Aorta (tissue), 5 donors: ENCODE results near the gene BAHD1. TPM values are rescaled to one million over a fixed set of nuclear protein-coding genes. Genes with fewer than 3 reads are reported as not detected.

ENCODE experiments used
- ATAC-seq: fragments of 200-7000 bp; cut with Tn5 transposase; one replicate; pipeline ENCODE4 v1.9.1; 2022; ENCODE audit warnings: moderate library complexity; ENCODE audit not compliant: low FRiP score
- DNase-seq, 2 donors: peaks; one replicate each; pipeline ENCODE4 v3.0.0-alpha.2; 2020
- H3K27ac ChIP-seq, 2 donors: one replicate each; pipeline ENCODE4 v1.5.1; 2013; ENCODE audit warnings: low read length in 2 of 2, mild to moderate bottlenecking in 2 of 2, moderate library complexity in 2 of 2, control low read depth in 1 of 2, inconsistent platforms in 1 of 2, low read depth in 1 of 2
- H3K27me3 ChIP-seq, 2 donors: one replicate each; pipeline ENCODE4 v1.6.1; 2013; ENCODE audit warnings: control low read depth in 1 of 2, low read length in 1 of 2, mild to moderate bottlenecking in 1 of 2, moderate library complexity in 1 of 2; ENCODE audit not compliant: insufficient read depth in 2 of 2, control insufficient read depth in 1 of 2
- H3K36me3 ChIP-seq, 2 donors: one replicate each; pipeline ENCODE4 v1.6.1; 2013; ENCODE audit warnings: control low read depth in 1 of 2, low read length in 1 of 2, mild to moderate bottlenecking in 1 of 2; ENCODE audit not compliant: insufficient read depth in 2 of 2, control insufficient read depth in 1 of 2
- H3K4me1 ChIP-seq, 2 donors: one replicate each; pipeline ENCODE4 v1.6.1; 2013; ENCODE audit warnings: low read length in 2 of 2, control low read depth in 1 of 2, mild to moderate bottlenecking in 1 of 2, moderate library complexity in 1 of 2; ENCODE audit not compliant: insufficient read depth in 2 of 2, control insufficient read depth in 1 of 2
- H3K4me3 ChIP-seq, 2 donors: one replicate each; pipeline ENCODE4 v1.5.1; 2013; ENCODE audit warnings: low read length in 2 of 2, control low read depth in 1 of 2, mild to moderate bottlenecking in 1 of 2
- H3K9me3 ChIP-seq: one replicate; pipeline ENCODE4 v1.6.1; 2013; ENCODE audit warnings: mild to moderate bottlenecking, low read length; ENCODE audit not compliant: control insufficient read depth
- WGBS, 2 donors: extraction: QIAGEN DNeasy Blood & Tissue Kit; methylation state at CpG; one replicate each; pipeline ENCODE4 v1.1.7; 2013; 5-methylcytosine and 5-hydroxymethylcytosine counted together
- intact Hi-C, 2 donors: fragments of 100-400 bp; cut with DNase I; formaldehyde crosslinking; loops; one replicate each; pipeline versions ENCODE4 v1.14.2 to v1.15.0; 2022
- polyA plus RNA-seq, 2 donors: library from polyadenylated mRNA; stranded (reverse); fragments of 200-250 nt; gene quantifications; one replicate each; pipeline ENCODE4 v1.2.3, GENCODE V29; 2013
- total RNA-seq, 2 donors: library from RNA; stranded (reverse); fragmentation: NEBNext Ultra II Directional; extraction: Animal tissue kit (Norgen Biotek cat#: 25700); gene quantifications; one replicate each; pipeline ENCODE4 v1.2.1, GENCODE V29; 2021
- donor health status: healthy with polysubstance abuse.
- donor health status: Bipolar disorder and iron deficiency.
- donor health status: DM: no; HTN: no; CAD: no.
- donor health status: DM: no; HTN: no; CAD: no.
- donor health status: DM: yes; HTN: yes; CAD: no.

The BAHD1 gene
- total and polyA plus RNA-seq, 4 donors: 4.8 to 21.2 (median 13.5) TPM

DNA sequence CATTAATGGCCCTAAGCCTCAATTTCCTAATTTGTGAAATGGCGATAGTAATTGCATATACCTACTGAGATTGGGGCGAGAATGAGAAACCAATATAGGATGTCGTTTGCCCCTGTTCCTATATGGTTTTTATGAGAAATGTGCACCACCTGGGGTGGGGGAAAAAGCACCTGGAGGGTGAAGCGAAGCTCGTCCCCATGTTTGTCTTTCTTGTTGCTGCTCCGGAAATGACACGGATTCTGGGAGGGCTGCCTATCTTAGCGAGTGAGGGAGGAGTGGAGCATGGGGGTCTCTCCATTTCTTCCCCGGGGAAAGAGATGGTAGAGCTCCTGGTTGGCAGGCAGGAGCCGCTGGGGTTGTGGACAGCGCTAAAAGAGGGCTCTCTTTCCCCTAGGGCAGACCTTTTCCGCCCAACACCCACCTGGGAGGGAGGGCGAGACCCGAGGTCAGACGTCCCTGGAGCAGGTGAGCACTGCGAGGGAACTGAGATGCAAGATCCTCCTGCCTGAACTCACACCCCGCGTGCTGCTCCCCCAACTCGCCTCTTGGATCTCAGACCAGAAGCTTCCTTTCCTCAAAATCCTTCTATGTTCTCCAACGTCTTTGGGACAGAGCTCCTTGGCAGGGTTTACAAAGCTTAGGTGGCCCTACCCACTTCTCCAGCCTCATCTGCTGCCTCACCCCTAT lies 5.6 kb upstream of the BAHD1 start:
- Histone ChIP-seq H3K27ac (no peak overlapping the region), H3K4me3 (no peak overlapping the region), H3K4me1 (no peaks in the 10 kb centered on the region), H3K36me3 (no peaks in the 10 kb centered on the region), H3K27me3 (no peaks in the 10 kb centered on the region), H3K9me3 (no peaks in the 10 kb centered on the region)
- ATAC-seq: no peak
- DNase-seq: no peak
- WGBS, 2 donors: 68 to 69% methylated on average over 20 of the region's 20 CpGs
- intact Hi-C loops: no loop called here

DNA sequence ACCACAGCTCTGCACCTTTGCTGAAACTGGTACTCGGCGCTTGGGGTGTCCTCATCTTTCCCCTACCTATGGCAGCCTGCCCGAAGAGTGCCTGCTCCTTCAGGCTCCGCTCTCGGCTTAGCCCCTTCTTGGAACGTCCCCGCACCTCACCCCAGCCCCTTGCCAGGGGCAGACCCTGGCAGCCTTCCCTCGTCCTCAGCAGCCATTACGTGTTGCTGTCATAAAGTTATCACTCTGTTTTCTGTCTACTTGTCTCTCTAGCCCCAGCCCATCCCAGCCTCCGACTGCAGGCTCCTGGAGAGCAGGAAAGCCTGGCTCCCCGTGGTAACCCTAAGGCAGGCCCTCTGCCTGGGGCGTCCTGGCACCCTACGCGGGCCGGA lies 5.1 kb upstream of the BAHD1 start:
- Histone ChIP-seq H3K4me3 (no peak overlapping the region), H3K9me3 (no peaks in the 10 kb centered on the region), H3K27ac (no peak overlapping the region), H3K4me1 (no peaks in the 10 kb centered on the region), H3K27me3 (no peaks in the 10 kb centered on the region), H3K36me3 (no peaks in the 10 kb centered on the region)
- 9% methylated on average over 15 of the region's 15 CpGs for WGBS, 2 donors
- intact Hi-C loops: no loop called here
- no peak for DNase-seq
- no peak for ATAC-seq

DNA sequence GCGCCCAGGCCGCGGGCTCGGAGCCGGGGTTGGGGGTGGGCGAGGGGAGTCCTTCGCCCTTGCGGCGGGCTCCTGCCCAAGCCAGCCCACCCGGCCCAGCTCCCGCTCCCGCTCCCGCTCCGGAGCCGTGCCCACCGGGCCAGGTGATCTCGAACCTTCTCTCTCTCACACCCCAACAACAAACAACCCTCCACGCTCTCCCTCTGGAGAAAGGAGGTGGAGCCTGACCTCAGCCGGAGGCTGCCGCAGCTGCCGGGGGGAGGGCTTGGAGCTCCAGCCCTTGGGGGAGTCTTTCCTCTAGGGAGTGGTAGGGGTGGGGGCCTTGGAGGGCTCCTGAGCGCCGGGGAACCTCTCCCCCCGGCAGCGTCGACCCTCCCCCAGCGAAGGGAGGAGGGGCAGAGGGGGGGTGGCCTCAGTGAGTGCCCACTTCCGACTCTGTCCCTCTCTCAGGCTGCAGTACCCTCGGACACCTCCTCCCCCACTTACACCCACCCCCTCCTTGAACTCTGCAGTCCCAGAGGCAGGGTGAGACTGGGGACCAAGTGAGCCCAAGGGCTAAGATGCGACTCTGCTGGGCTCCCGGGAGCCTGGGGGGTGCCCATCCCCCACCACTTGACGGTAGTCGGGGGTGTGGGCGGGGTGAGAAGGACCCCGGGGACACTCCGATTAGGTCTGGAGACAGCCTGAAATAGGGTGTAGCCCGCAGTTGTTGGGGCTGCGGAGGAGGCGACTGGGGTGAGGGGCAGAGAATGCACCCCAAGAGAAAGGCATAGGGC lies 4.4 kb upstream of the BAHD1 start:
- intact Hi-C loops: no loop called here
- DNase-seq: no peak
- H3K9me3 ChIP-seq: no peaks in the 10 kb centered on the region
- H3K27ac ChIP-seq: no peak overlapping the region
- no peaks in the 10 kb centered on the region for H3K36me3 ChIP-seq
- WGBS, 2 donors: 0 to 3% methylated on average over 26 to 39 of the region's 39 CpGs
- no peaks in the 10 kb centered on the region for H3K27me3 ChIP-seq
- ATAC-seq: no peak
- H3K4me1 ChIP-seq: no peaks in the 10 kb centered on the region
- peak overlapping the region in 1 of 2 donors; percentile 8 for H3K4me3 ChIP-seq

DNA sequence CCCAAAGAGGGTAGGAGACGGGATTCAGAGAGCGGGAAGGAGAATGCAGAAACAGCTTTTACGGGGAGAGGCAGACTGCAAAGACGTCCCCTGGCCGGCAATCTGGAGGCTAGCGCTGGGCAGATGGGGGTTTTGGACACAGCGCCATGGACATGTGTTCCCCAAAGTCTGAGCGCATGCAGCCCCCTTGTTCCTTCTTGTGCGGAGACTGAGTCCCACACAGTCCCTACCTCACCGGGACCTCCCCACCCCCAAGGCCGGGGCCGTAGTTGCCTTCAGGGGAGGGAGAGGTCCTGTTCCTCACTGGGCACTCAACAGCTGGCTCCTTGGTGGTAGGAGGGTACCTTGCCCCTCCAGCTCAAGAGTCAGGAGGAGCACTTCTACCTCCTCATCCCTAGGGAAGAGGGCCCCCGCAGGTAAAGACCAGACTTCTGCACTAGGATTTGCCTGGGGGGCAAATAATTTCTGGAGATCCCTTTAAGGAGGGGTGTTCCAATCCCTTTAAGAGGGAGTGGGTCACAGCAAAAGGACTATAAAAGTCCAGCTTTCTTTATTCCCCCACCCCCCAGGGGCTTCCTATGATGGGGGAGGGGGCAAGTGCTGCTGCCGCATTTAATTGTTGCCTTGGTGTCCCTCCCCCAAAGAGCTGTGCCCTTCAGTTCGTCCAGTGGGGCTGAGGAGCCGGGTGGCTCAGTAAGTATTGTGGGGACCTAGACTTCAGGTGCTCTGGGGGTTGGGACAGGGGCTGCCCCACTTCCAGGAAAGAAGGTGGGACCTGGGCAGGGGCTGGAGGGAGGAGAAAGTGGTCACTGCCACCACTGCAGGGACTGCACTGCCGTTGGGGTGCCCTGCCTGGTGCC lies 3.6 kb upstream of the BAHD1 start:
- no peaks in the 10 kb centered on the region for H3K4me1 ChIP-seq
- no peak overlapping the region for H3K27ac ChIP-seq
- H3K9me3 ChIP-seq: no peaks in the 10 kb centered on the region
- H3K27me3 ChIP-seq: no peaks in the 10 kb centered on the region
- ATAC-seq (no peak), DNase-seq (no peak)
- H3K4me3 ChIP-seq: no peak overlapping the region
- no peaks in the 10 kb centered on the region for H3K36me3 ChIP-seq
- WGBS, 2 donors: 11 to 14% methylated on average over 17 of the region's 17 CpGs
- intact Hi-C loops: no loop called here

DNA sequence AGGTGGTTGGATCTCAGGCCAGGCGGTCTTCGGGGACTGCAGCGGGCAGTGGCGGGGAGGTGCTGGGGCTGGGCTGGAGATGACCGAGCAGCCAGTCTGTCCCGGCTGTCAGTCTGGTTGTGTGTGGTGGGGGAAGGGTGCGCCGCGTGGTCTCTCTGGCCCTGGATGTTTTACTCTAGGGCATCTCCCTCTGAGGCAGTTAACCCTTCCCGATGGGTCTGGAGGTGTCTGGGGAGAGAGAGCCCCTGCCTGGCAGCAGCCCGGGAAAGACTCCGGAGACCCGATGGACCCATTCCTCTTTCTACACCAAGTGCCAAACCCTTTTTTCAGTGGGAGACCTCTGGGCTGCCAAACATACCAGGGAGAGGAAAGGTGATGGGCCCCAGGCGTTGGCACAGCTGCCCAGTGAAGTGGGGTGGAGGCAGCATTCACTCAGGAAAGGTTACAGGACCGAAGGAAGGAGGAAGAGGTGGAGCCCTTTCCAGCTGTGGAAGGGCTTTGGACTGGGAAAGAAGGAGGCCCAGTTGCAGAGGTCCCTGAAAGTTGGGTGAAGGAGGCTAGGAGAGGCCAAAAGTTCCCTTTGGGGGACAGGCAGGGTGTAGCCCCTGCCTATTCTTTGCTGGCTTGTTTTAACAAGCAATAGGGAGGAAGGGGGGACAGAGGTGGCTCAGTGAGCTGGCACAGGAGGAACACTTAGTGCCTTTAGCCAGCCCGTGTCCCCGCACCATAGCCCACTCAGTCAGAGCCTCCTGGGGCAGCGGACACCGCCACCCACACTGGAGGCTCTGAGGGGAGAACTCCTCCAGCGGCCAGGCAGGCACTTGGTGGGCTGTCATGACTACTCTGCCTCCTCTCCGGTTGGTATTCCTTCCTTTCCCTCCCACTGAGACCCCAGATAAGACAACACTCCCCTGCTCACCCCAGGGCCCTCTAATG lies 2.7 kb upstream of the BAHD1 start:
- no peak for DNase-seq
- 66 to 72% methylated on average over 18 to 21 of the region's 21 CpGs for WGBS, 2 donors
- no peak for ATAC-seq
- H3K9me3 ChIP-seq: no peaks in the 10 kb centered on the region
- H3K27me3 ChIP-seq: no peaks in the 10 kb centered on the region
- no peaks in the 10 kb centered on the region for H3K36me3 ChIP-seq
- H3K27ac ChIP-seq: no peak overlapping the region
- no peaks in the 10 kb centered on the region for H3K4me1 ChIP-seq
- intact Hi-C loops: no loop called here
- no peak overlapping the region for H3K4me3 ChIP-seq

DNA sequence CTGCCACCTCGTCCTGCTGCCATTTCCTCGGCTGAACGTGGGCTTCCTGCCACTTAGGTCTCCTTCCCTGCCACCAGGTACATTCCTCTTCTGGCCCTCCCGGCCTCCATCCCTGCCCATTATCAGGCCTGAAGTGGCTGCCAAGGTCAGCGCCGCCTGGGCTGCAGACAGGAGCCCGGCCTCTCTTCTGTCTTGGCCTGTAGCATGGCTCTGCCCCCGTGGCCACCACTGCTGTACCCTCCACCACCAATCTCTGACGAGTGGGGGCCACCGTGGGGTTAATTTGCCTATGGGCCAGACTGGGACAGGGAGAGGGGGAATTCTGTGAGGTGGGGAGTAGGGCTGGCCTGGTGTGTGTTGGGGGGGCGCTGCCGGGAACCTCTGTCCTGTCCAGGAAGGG lies 2.0 kb upstream of the BAHD1 start:
- Histone ChIP-seq H3K4me3 (no peak overlapping the region), H3K36me3 (no peaks in the 10 kb centered on the region), H3K27me3 (no peaks in the 10 kb centered on the region), H3K4me1 (no peaks in the 10 kb centered on the region), H3K9me3 (no peaks in the 10 kb centered on the region), H3K27ac (no peak overlapping the region)
- 75 to 78% methylated on average over 12 of the region's 12 CpGs for WGBS, 2 donors
- no peak for ATAC-seq
- no peak for DNase-seq
- intact Hi-C loops: no loop called here

DNA sequence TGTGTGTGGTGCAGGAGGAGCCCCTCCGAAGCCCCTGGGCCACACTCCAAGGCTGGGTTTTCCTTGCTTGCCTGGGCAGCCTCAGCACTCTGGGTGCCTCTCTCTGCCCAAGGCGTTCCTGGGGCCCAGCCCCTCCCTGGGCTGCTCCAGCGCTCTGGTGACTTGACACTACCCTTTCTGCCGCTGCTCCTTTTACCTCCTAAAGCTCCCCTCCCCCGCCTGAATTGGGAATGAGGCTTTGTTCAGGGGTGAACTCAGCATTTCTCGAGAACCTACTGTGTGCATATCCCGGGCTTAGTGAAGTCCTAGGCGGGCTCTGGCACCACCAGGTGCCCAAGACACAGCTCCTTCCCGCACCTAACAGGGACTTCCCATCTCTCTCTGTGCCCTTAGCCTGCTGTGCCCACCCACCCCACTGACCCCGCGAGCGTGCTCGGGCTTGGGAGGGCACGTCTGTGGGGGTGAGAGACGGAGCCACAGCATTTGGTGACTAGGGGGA lies 1.2 kb upstream of the BAHD1 start:
- intact Hi-C loops: no loop called here
- 7 to 15% methylated on average over 15 of the region's 15 CpGs for WGBS, 2 donors
- Histone ChIP-seq H3K36me3 (no peaks in the 10 kb centered on the region), H3K4me3 (no peak overlapping the region), H3K9me3 (no peaks in the 10 kb centered on the region), H3K4me1 (peaks cover 0 to 2% of the 10 kb centered on the region in 2 donors), H3K27ac (no peak overlapping the region), H3K27me3 (no peaks in the 10 kb centered on the region)
- no peak for ATAC-seq
- no peak for DNase-seq
